ENCODE data around the gene FOXD1. TPM values are rescaled to one million over a fixed set of nuclear protein-coding genes. Genes with fewer than 3 reads are reported as not detected.
"Not testable (repeated sequence)": the region's sequence is repeated elsewhere in the genome, so short reads cannot be mapped to it uniquely, and the experiment has no call there.

Gene FOXD1
- total RNA-seq, 2 experiments from 2014 or later, result 0.13 TPM; not detected in 1

- Mint-ChIP-seq H3K27me3 (ENCODE audit: low read depth) (peaks cover 40% of the 10 kb centered on the region), H3K9me3 (ENCODE audit: insufficient read depth) (no peaks in the 10 kb centered on the region), H3K4me3 (no peak overlapping the region), H3K27ac (no peak overlapping the region), H3K4me1 (ENCODE audit: low read depth) (no peaks in the 10 kb centered on the region), H3K36me3 (ENCODE audit: low read depth) (no peaks in the 10 kb centered on the region)
- POLR2A ChIA-PET, result no interaction called here
- CTCF ChIA-PET, result interaction anchor here (0.6 kb wide), 1 partner anchor 146 kb away, joined by 3 read pairs; no protein-coding TSS in a partner anchor
- DNase-seq (no peak), ATAC-seq (no peak)
Measured at GRCh38 chr5:73459366-73459765, 10.8 kb upstream of the FOXD1 start.

- H3K36me3 Mint-ChIP-seq (ENCODE audit: low read depth); H3K9me3 Mint-ChIP-seq (ENCODE audit: insufficient read depth); H3K4me1 Mint-ChIP-seq (ENCODE audit: low read depth); ATAC-seq; H3K27ac Mint-ChIP-seq; DNase-seq; H3K4me3 Mint-ChIP-seq: not testable (repeated sequence)
- peaks cover 52% of the 10 kb centered on the region for H3K27me3 Mint-ChIP-seq (ENCODE audit: low read depth)
- ChIA-PET CTCF (interaction anchor here (1.6 kb wide), 1 partner anchor 240 kb away, joined by 6 read pairs; no protein-coding TSS in a partner anchor), POLR2A (interaction anchor here (1.0 kb wide), 1 partner anchor 8 kb away, joined by 3 read pairs; no protein-coding TSS in a partner anchor)
Measured at GRCh38 chr5:73456462-73456861, 7.9 kb upstream of the FOXD1 start.

GRCh38 chr5:73454379-73455036 is 5.9 kb upstream of the FOXD1 start:
- Mint-ChIP-seq H3K9me3 (ENCODE audit: insufficient read depth) (no peaks in the 10 kb centered on the region), H3K27ac (no peak overlapping the region), H3K36me3 (ENCODE audit: low read depth) (no peaks in the 10 kb centered on the region), H3K4me1 (ENCODE audit: low read depth) (peaks cover 8% of the 10 kb centered on the region), H3K27me3 (ENCODE audit: low read depth) (peaks cover 49% of the 10 kb centered on the region), H3K4me3 (no peak overlapping the region)
- POLR2A ChIA-PET, result no interaction called here
- peak; percentile 46 for DNase-seq
- CTCF ChIA-PET, result interaction anchor here (0.6 to 2.2 kb wide), 11 partner anchors 9 to 536 kb away, joined by 3 to 12 read pairs (median 3); no protein-coding TSS in a partner anchor
- peak; percentile 70 for ATAC-seq

GRCh38 chr5:73452215-73452614 is 3.6 kb upstream of the FOXD1 start:
- Mint-ChIP-seq H3K36me3 (ENCODE audit: low read depth) (no peaks in the 10 kb centered on the region), H3K4me3 (no peak overlapping the region), H3K9me3 (ENCODE audit: insufficient read depth) (no peaks in the 10 kb centered on the region), H3K27ac (no peak overlapping the region), H3K4me1 (ENCODE audit: low read depth) (peaks cover 18% of the 10 kb centered on the region), H3K27me3 (ENCODE audit: low read depth) (peaks cover 55% of the 10 kb centered on the region)
- DNase-seq (no peak), ATAC-seq (no peak)
- ChIA-PET POLR2A (no interaction called here), CTCF (no interaction called here)

- ChIA-PET POLR2A (no interaction called here), CTCF (interaction anchor here (0.6 to 2.4 kb wide), 24 partner anchors 9 to 840 kb away, joined by 3 to 27 read pairs (median 4); no protein-coding TSS in a partner anchor)
- Mint-ChIP-seq H3K27me3 (ENCODE audit: low read depth) (peaks cover 55% of the 10 kb centered on the region), H3K4me1 (ENCODE audit: low read depth) (peaks cover 22% of the 10 kb centered on the region), H3K27ac (no peak overlapping the region), H3K4me3 (no peak overlapping the region), H3K9me3 (ENCODE audit: insufficient read depth) (no peaks in the 10 kb centered on the region), H3K36me3 (ENCODE audit: low read depth) (no peaks in the 10 kb centered on the region)
- ATAC-seq (peak; percentile 48), DNase-seq (peak; percentile 66)
Measured at GRCh38 chr5:73451224-73452130, 2.9 kb upstream of the FOXD1 start.

GRCh38 chr5:73450672-73451223 is 2.2 kb upstream of the FOXD1 start:
- Mint-ChIP-seq H3K27ac (peak overlapping the region; percentile 40), H3K4me3 (peak overlapping the region; percentile 1), H3K27me3 (ENCODE audit: low read depth) (peaks cover 54% of the 10 kb centered on the region), H3K9me3 (ENCODE audit: insufficient read depth) (no peaks in the 10 kb centered on the region), H3K36me3 (ENCODE audit: low read depth) (no peaks in the 10 kb centered on the region), H3K4me1 (ENCODE audit: low read depth) (peaks cover 23% of the 10 kb centered on the region)
- ChIA-PET CTCF (interaction anchor here (0.6 to 2.4 kb wide), 21 partner anchors 9 to 840 kb away, joined by 3 to 27 read pairs (median 4); no protein-coding TSS in a partner anchor), POLR2A (no interaction called here)
- no peak for ATAC-seq
- no peak for DNase-seq

GRCh38 chr5:73450137-73450536 is 1.6 kb upstream of the FOXD1 start:
- no peak overlapping the region for H3K27ac Mint-ChIP-seq
- CTCF ChIA-PET, result interaction anchor here (1.8 to 2.4 kb wide), 3 partner anchors 139 to 246 kb away, joined by 4 to 27 read pairs (median 17); no protein-coding TSS in a partner anchor
- peaks cover 23% of the 10 kb centered on the region for H3K4me1 Mint-ChIP-seq (ENCODE audit: low read depth)
- no peaks in the 10 kb centered on the region for H3K36me3 Mint-ChIP-seq (ENCODE audit: low read depth)
- DNase-seq, result no peak
- POLR2A ChIA-PET, result no interaction called here
- H3K9me3 Mint-ChIP-seq (ENCODE audit: insufficient read depth), result no peaks in the 10 kb centered on the region
- peaks cover 54% of the 10 kb centered on the region for H3K27me3 Mint-ChIP-seq (ENCODE audit: low read depth)
- H3K4me3 Mint-ChIP-seq, result no peak overlapping the region
- no peak for ATAC-seq

- peaks cover 4% of the 10 kb centered on the region for H3K36me3 Mint-ChIP-seq (ENCODE audit: low read depth)
- ChIA-PET CTCF (interaction anchor here (1.0 to 1.2 kb wide), 2 partner anchors 13 to 146 kb away, joined by 3 read pairs; no protein-coding TSS in a partner anchor), POLR2A (interaction anchor here (0.7 kb wide), 1 partner anchor 31 kb away, joined by 3 read pairs; no protein-coding TSS in a partner anchor)
- ATAC-seq, result peak; percentile 42
- H3K27ac Mint-ChIP-seq, result peak overlapping the region; percentile 55
- peaks cover 23% of the 10 kb centered on the region for H3K4me1 Mint-ChIP-seq (ENCODE audit: low read depth)
- peak; percentile 59 for DNase-seq
- H3K9me3 Mint-ChIP-seq (ENCODE audit: insufficient read depth), result no peaks in the 10 kb centered on the region
- H3K4me3 Mint-ChIP-seq, result peak overlapping the region; percentile 73
- peaks cover 65% of the 10 kb centered on the region for H3K27me3 Mint-ChIP-seq (ENCODE audit: low read depth)
Measured at GRCh38 chr5:73447530-73448462, 781 bp downstream of the FOXD1 start.

GRCh38 chr5:73446631-73447529 is 1.7 kb downstream of the FOXD1 start:
- no peak for DNase-seq
- Mint-ChIP-seq H3K27ac (peak overlapping the region; percentile 32), H3K4me1 (ENCODE audit: low read depth) (peaks cover 23% of the 10 kb centered on the region), H3K9me3 (ENCODE audit: insufficient read depth) (no peaks in the 10 kb centered on the region), H3K27me3 (ENCODE audit: low read depth) (peaks cover 65% of the 10 kb centered on the region), H3K36me3 (ENCODE audit: low read depth) (peaks cover 4% of the 10 kb centered on the region), H3K4me3 (peak overlapping the region; percentile 49)
- ChIA-PET POLR2A (no interaction called here), CTCF (no interaction called here)
- ATAC-seq, result peak; percentile 35

Measured in activated CD8-positive, alpha-beta T cell treated with anti-CD3 and anti-CD28 coated beads, Interleukin-2, amount 10 ng/mL, durations not matched to agents 7 days and 5 days (primary cell).